Medulla oblongata (tissue), 1 donor: ENCODE data around the gene TSHZ1.

Experiments used
- DNase-seq: peaks from one replicate; pipeline ENCODE4 v3.0.0-alpha.2; 2015; ENCODE audit errors: extremely low spot score

The TSHZ1 gene

GRCh38 chr18:75207310-75208154, 3.1 kb upstream of the TSHZ1 start:
- peak; percentile 29 for DNase-seq

- DNase-seq = peak; percentile 39
These were observed 2.3 kb upstream of the TSHZ1 start for GRCh38 chr18:75208155-75208835.

GRCh38 chr18:75208836-75209128, 1.8 kb upstream of the TSHZ1 start:
- DNase-seq = no peak

GRCh38 chr18:75209129-75209950, 1.3 kb upstream of the TSHZ1 start, which contains the start of gene PTGR3:
Gene PTGR3, minus strand, starts transcription at chr18:75209139. Its CDS starts 81 bp downstream, at chr18:75209058.
- DNase-seq = peak; percentile 89

GRCh38 chr18:75209951-75210258, 692 bp upstream of the TSHZ1 start:
- no peak for DNase-seq

- no peak for DNase-seq
These were observed 515 bp downstream of the TSHZ1 start for GRCh38 chr18:75211002-75211621.

- no peak for DNase-seq
These were observed 992 bp downstream of the TSHZ1 start for GRCh38 chr18:75211626-75211952.

- DNase-seq = peak; percentile 48
These were observed 1.6 kb downstream of the TSHZ1 start for GRCh38 chr18:75211953-75212750.

GRCh38 chr18:75212751-75213090, 2.1 kb downstream of the TSHZ1 start:
- no peak for DNase-seq

GRCh38 chr18:75213611-75214331, 3.2 kb downstream of the TSHZ1 start:
- peak; percentile 17 for DNase-seq

GRCh38 chr18:75214332-75214690, 3.7 kb downstream of the TSHZ1 start:
- DNase-seq = no peak

GRCh38 chr18:75214766-75215510, 4.3 kb downstream of the TSHZ1 start:
- no peak for DNase-seq

GRCh38 chr18:75215663-75216062, 5.1 kb downstream of the TSHZ1 start:
- DNase-seq = no peak

- DNase-seq = peak; percentile 10
These were observed 5.8 kb downstream of the TSHZ1 start for GRCh38 chr18:75216212-75216910.

- peak; percentile 31 for DNase-seq
These were observed 6.5 kb downstream of the TSHZ1 start for GRCh38 chr18:75216911-75217689.

- no peak for DNase-seq
These were observed 7.7 kb downstream of the TSHZ1 start for GRCh38 chr18:75218065-75218923.

- DNase-seq = peak; percentile 14
These were observed 9.3 kb downstream of the TSHZ1 start for GRCh38 chr18:75219745-75220375.
